ENCODE data around the gene CSF2RB.

GRCh38 chr22:36886016-36886415 is 27.4 kb upstream of the CSF2RB start:
- TF ChIP-seq CTCF (optimal IDR thresholded peaks at IDR 0.05 in 1 of 3, IDR thresholded peaks at IDR 0.05 in 1 of 3, conservative IDR thresholded peaks at IDR 0.05 in 1 of 3; ENCODE audit: extremely low read depth in 1 of 3, insufficient read depth in 2 of 3, low read length in 3 of 3): no peak
- TF ChIP-seq EZH2 (IDR thresholded peaks at IDR 0.05; ENCODE audit: low read length): no peak
